ENCODE measurements around the gene RFX3.

RFX3 gene

GRCh38 chr9:3473405-3473804, 52.4 kb downstream of the RFX3 start:
- TF ChIP-seq CTCF (IDR thresholded peaks at IDR 0.05; ENCODE audit: insufficient read depth, low read length): no peak
- TF ChIP-seq SPI1 (IDR thresholded peaks at IDR 0.05; ENCODE audit: borderline replicate concordance, low read depth): peak; percentile 57; the same call in 1 of the 2 replicates
- no peaks in the 10 kb centered on the region for H3K27me3 ChIP-seq (ENCODE audit: insufficient read depth, poor library complexity, severe bottlenecking)
- peak overlapping the region; percentile 37 for H3K27ac ChIP-seq (replicated peaks)
- peak in 1 of 2 experiments; percentile 29 for DNase-seq (ENCODE audit: low read depth in 1 of 2, low spot score in 1 of 2)
- no peak overlapping the region for H3K4me3 ChIP-seq (replicated peaks; ENCODE audit: insufficient read depth, low read length)

GRCh38 chr9:3471883-3472282, 53.9 kb downstream of the RFX3 start:
- no peak for DNase-seq (ENCODE audit: low read depth in 1 of 2, low spot score in 1 of 2)
- no peak overlapping the region for H3K27ac ChIP-seq (replicated peaks)
- H3K4me3 ChIP-seq (replicated peaks; ENCODE audit: insufficient read depth, low read length): no peak overlapping the region
- no peaks in the 10 kb centered on the region for H3K27me3 ChIP-seq (ENCODE audit: insufficient read depth, poor library complexity, severe bottlenecking)
- no peak for TF ChIP-seq POLR2AphosphoS5 (IDR thresholded peaks at IDR 0.05; ENCODE audit: low read depth)
- no peak for TF ChIP-seq CTCF (IDR thresholded peaks at IDR 0.05; ENCODE audit: insufficient read depth, low read length)
- no peak for TF ChIP-seq GABPA (IDR thresholded peaks at IDR 0.05; ENCODE audit: low read depth)
- no peak for TF ChIP-seq REST (IDR thresholded peaks at IDR 0.05; ENCODE audit: insufficient replicate concordance, low read depth)
- TF ChIP-seq SPI1 (IDR thresholded peaks at IDR 0.05; ENCODE audit: borderline replicate concordance, low read depth): no peak

- DNase-seq (ENCODE audit: low read depth in 1 of 2, low spot score in 1 of 2): no peak
- Histone ChIP-seq H3K4me3 (replicated peaks; ENCODE audit: insufficient read depth, low read length) (no peak overlapping the region), H3K27ac (replicated peaks) (no peak overlapping the region), H3K27me3 (ENCODE audit: insufficient read depth, poor library complexity, severe bottlenecking) (no peaks in the 10 kb centered on the region)
- no peak for TF ChIP-seq CTCF (IDR thresholded peaks at IDR 0.05; ENCODE audit: insufficient read depth, low read length)
- TF ChIP-seq SPI1 (IDR thresholded peaks at IDR 0.05; ENCODE audit: borderline replicate concordance, low read depth): no peak
- no peak for TF ChIP-seq GABPA (IDR thresholded peaks at IDR 0.05; ENCODE audit: low read depth)
- no peak for TF ChIP-seq POLR2AphosphoS5 (IDR thresholded peaks at IDR 0.05; ENCODE audit: low read depth)
- no peak for TF ChIP-seq REST (IDR thresholded peaks at IDR 0.05; ENCODE audit: insufficient replicate concordance, low read depth)
These were observed 57.2 kb downstream of the RFX3 start for GRCh38 chr9:3468421-3469205.

Measured in HL-60 (cell line).